NB4 (cell line): ENCODE data around the gene NRCAM.

Experiments used
- DNase-seq: peaks from one replicate; pipeline ENCODE4 v3.0.0; 2010; ENCODE audit warnings: low read depth
- H3K4me3 ChIP-seq: one replicate; pipeline ENCODE4 v1.5.1; 2011; ENCODE audit warnings: mild to moderate bottlenecking, low read depth, low read length, moderate library complexity
- CTCF ChIP-seq: IDR thresholded peaks from one replicate; pipeline ENCODE4 v1.5.1; 2012; ENCODE audit warnings: low read depth, low read length
- MYC ChIP-seq: IDR thresholded peaks from 2 replicates; pipeline ENCODE4 v1.6.1; 2011; ENCODE audit warnings: low read depth, low read length
- POLR2A ChIP-seq: IDR thresholded peaks from 2 replicates; pipeline ENCODE4 v1.6.1; 2011; ENCODE audit warnings: mild to moderate bottlenecking; ENCODE audit not compliant: insufficient read length; ENCODE audit errors: extremely low read depth
- TF ChIP-seq, protein P1 (sequence below): IDR thresholded peaks from 2 replicates; pipeline ENCODE4 v1.6.1; 2011; ENCODE audit warnings: low read depth, low read length

The NRCAM gene

GRCh38 chr7:108254259-108254658, 202.0 kb downstream of the NRCAM start:
- H3K4me3 ChIP-seq: no peak overlapping the region
- TF ChIP-seq CTCF: no peak
- TF ChIP-seq, protein P1, sequence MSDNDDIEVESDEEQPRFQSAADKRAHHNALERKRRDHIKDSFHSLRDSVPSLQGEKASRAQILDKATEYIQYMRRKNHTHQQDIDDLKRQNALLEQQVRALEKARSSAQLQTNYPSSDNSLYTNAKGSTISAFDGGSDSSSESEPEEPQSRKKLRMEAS: no peak
- TF ChIP-seq POLR2A: no peak
- no peak for TF ChIP-seq MYC
- no peak for DNase-seq

GRCh38 chr7:108253275-108254044, 202.8 kb downstream of the NRCAM start:
- no peak overlapping the region for H3K4me3 ChIP-seq
- TF ChIP-seq MYC: no peak
- TF ChIP-seq, protein P1: no peak
- TF ChIP-seq CTCF: no peak
- no peak for TF ChIP-seq POLR2A
- DNase-seq: no peak

DNA sequence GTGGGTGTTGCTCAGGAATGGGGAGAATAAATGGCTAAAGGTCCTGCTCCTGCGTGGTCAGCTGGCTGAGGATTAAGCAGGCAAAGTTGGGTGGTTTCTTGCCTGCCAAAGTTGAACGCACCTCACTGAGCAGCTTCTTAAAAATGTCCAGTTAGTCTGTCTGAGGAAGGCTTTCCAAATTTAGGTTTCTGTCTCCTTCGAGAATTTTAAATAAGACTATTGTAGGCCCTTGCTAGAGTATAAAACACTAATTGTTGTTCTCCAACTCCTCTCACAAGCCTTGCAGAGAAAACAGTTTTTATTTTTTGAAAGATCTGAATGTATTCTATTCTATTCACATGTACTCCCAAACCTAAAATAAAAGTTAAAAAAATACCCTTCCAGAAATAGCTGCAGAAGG, 204.1 kb downstream of the NRCAM start:
- TF ChIP-seq, protein P1: no peak
- TF ChIP-seq CTCF: no peak
- TF ChIP-seq POLR2A: no peak
- no peak for TF ChIP-seq MYC
- no peak overlapping the region for H3K4me3 ChIP-seq
- DNase-seq: no peak

- H3K4me3 ChIP-seq: no peak overlapping the region
- no peak for DNase-seq
- TF ChIP-seq, protein P1: no peak
- no peak for TF ChIP-seq POLR2A
- no peak for TF ChIP-seq CTCF
- no peak for TF ChIP-seq MYC
Measured at GRCh38 chr7:108251700-108252099, 204.5 kb downstream of the NRCAM start.

GRCh38 chr7:108249453-108249852, 206.8 kb downstream of the NRCAM start:
- H3K4me3 ChIP-seq: no peak overlapping the region
- DNase-seq: no peak
- TF ChIP-seq, protein P1: no peak
- TF ChIP-seq MYC (no peak), POLR2A (no peak), CTCF (no peak)

GRCh38 chr7:108248821-108249220, 207.4 kb downstream of the NRCAM start:
- H3K4me3 ChIP-seq: no peak overlapping the region
- DNase-seq: no peak
- TF ChIP-seq POLR2A (no peak), CTCF (no peak), MYC (no peak)
- TF ChIP-seq, protein P1: no peak
